Dermis blood vessel endothelial cell (primary cell): ENCODE measurements around the gene MST1R. TPM values are rescaled to one million over a fixed set of nuclear protein-coding genes. Genes with fewer than 3 reads are reported as not detected.

Experiments used
- DNase-seq: peaks from one replicate; pipeline ENCODE4 v3.0.0; 2010
- total RNA-seq: library from RNA; depleted of rRNA; stranded (reverse); fragments of >200 nt; gene quantifications from 2 replicates; pipeline ENCODE4 v1.2.3, GENCODE V29; 2014

The MST1R gene
- total RNA-seq, 1 donor from 2014 or later = 0.34 TPM

- no peak for DNase-seq
Measured at GRCh38 chr3:49873623-49874022, 30.1 kb downstream of the MST1R start.

- no peak for DNase-seq
Measured at GRCh38 chr3:49872801-49873281, 30.8 kb downstream of the MST1R start.

- no peak for DNase-seq
Measured at GRCh38 chr3:49871531-49872153, 32.0 kb downstream of the MST1R start.

- no peak for DNase-seq
Measured at GRCh38 chr3:49869525-49870126, 34.0 kb downstream of the MST1R start, which contains the start of gene CAMKV. Gene CAMKV, minus strand, starts transcription at chr3:49869906. Its CDS starts 7,518 bp downstream, at chr3:49862388.

- no peak for DNase-seq
Measured at GRCh38 chr3:49868862-49869466, 34.7 kb downstream of the MST1R start.

GRCh38 chr3:49867871-49868321 is 35.8 kb downstream of the MST1R start:
- DNase-seq = peak; percentile 59

- no peak for DNase-seq
Measured at GRCh38 chr3:49867400-49867799, 36.3 kb downstream of the MST1R start.

- no peak for DNase-seq
Measured at GRCh38 chr3:49865198-49865784, 38.4 kb downstream of the MST1R start.

- no peak for DNase-seq
Measured at GRCh38 chr3:49864505-49864904, 39.2 kb downstream of the MST1R start.

GRCh38 chr3:49859576-49860305 is 43.9 kb downstream of the MST1R start:
- no peak for DNase-seq

GRCh38 chr3:49856181-49857005 is 47.3 kb downstream of the MST1R start, which contains the start of gene TRAIP:
Gene TRAIP, minus strand, starts transcription at chr3:49856564. Its CDS starts 111 bp downstream, at chr3:49856453.
- DNase-seq = peak; percentile 95

- DNase-seq = no peak
Measured at GRCh38 chr3:49855662-49856061, 48.0 kb downstream of the MST1R start.

GRCh38 chr3:49845694-49846093 is 58.0 kb downstream of the MST1R start:
- no peak for DNase-seq

GRCh38 chr3:49844464-49845183 is 59.0 kb downstream of the MST1R start:
- DNase-seq = no peak

- DNase-seq = no peak
Measured at GRCh38 chr3:49842843-49843517, 60.7 kb downstream of the MST1R start.

GRCh38 chr3:49841806-49842205 is 61.9 kb downstream of the MST1R start:
- peak; percentile 9 for DNase-seq

GRCh38 chr3:49841126-49841696 is 62.5 kb downstream of the MST1R start:
- peak; percentile 73 for DNase-seq

- DNase-seq = peak; percentile 26
Measured at GRCh38 chr3:49840388-49840787, 63.3 kb downstream of the MST1R start.

GRCh38 chr3:49839193-49839809 is 64.4 kb downstream of the MST1R start:
- peak; percentile 91 for DNase-seq
